PC-9 (cell line): Measurements from ENCODE around the gene ATOX1. TPM values are rescaled to one million over a fixed set of nuclear protein-coding genes. Genes with fewer than 3 reads are reported as not detected.
"Not testable (repeated sequence)": the region's sequence is repeated elsewhere in the genome, so short reads cannot be mapped to it uniquely, and the experiment has no call there.

Source experiments
- BruUV-seq: library from RNA; stranded (reverse); fragments of 400-500 nt; replicated peaks from 2 replicates; lab custom pipeline; 2021; lab: Mats Ljungman, UMichigan
- CTCF ChIA-PET: fragments of 300-600 bp; sonication (Branson Sonifier 250); formaldehyde crosslinking; loops from one replicate; lab custom pipeline; 2022; ENCODE audit warnings: antibody characterized with exemption; lab: Charles Lee
- POLR2A ChIA-PET: fragments of 300-600 bp; sonication (Branson Sonifier 250); formaldehyde crosslinking; loops from one replicate; lab custom pipeline; 2022; ENCODE audit warnings: antibody characterized with exemption; ENCODE audit not compliant: unreplicated experiment; lab: Charles Lee
- DNase-seq, 2 experiments: peaks; one replicate each; pipeline versions ENCODE4 v3.0.0 to v3.0.0-alpha.2; 2015 to 2022; ENCODE audit warnings: mixed read lengths in 1 of 2
- H2AFZ ChIP-seq: fragments of 200-600 bp; sonication (generic); 2 replicates; pipeline ENCODE4 v1.8.1; 2017; ENCODE audit warnings: antibody characterized with exemption
- H3F3A ChIP-seq: fragments of 200-600 bp; sonication (generic); 2 replicates; pipeline ENCODE4 v1.8.1; 2017; ENCODE audit warnings: antibody characterized with exemption, mild to moderate bottlenecking, low read depth; ENCODE audit not compliant: insufficient read depth
- H3K27ac ChIP-seq: fragments of 200-600 bp; sonication (generic); 2 replicates; pipeline ENCODE4 v1.6.1; 2016; ENCODE audit warnings: mixed run types
- H3K27me3 ChIP-seq: fragments of 200-600 bp; sonication (generic); 2 replicates; pipeline ENCODE4 v1.6.1; 2016; ENCODE audit warnings: low read depth, mixed run types; ENCODE audit not compliant: insufficient read depth
- H3K36me3 ChIP-seq: fragments of 200-600 bp; sonication (generic); 2 replicates; pipeline ENCODE4 v1.6.1; 2016; ENCODE audit warnings: low read depth, mixed run types
- H3K4me1 ChIP-seq: fragments of 200-600 bp; sonication (generic); replicated peaks from 2 replicates; pipeline ENCODE4 v1.6.1; 2016; ENCODE audit warnings: mixed run types; ENCODE audit not compliant: insufficient read depth
- H3K4me2 ChIP-seq: fragments of 200-600 bp; sonication (generic); 2 replicates; pipeline ENCODE4 v1.6.1; 2017; ENCODE audit warnings: mixed run types
- H3K4me3 ChIP-seq: fragments of 200-600 bp; sonication (generic); 2 replicates; pipeline ENCODE4 v1.6.1; 2016; ENCODE audit warnings: mixed run types
- H3K79me2 ChIP-seq: fragments of 200-600 bp; sonication (generic); 2 replicates; pipeline ENCODE4 v1.6.1; 2017; ENCODE audit warnings: low read depth, mixed run types
- H3K9me2 ChIP-seq: fragments of 200-600 bp; sonication (generic); 2 replicates; pipeline ENCODE4 v1.8.1; 2017; ENCODE audit warnings: mild to moderate bottlenecking; ENCODE audit not compliant: insufficient read depth
- H3K9me3 ChIP-seq: fragments of 200-600 bp; sonication (generic); 2 replicates; pipeline ENCODE4 v1.8.1; 2016; ENCODE audit warnings: low read depth; ENCODE audit not compliant: insufficient read depth
- H4K20me1 ChIP-seq: fragments of 200-600 bp; sonication (generic); 2 replicates; pipeline ENCODE4 v1.8.1; 2017; ENCODE audit not compliant: insufficient read depth
- CTCF ChIP-seq: fragments of 200-600 bp; sonication (generic); conservative IDR thresholded peaks from 2 replicates; pipeline ENCODE4 v1.6.1; 2017; ENCODE audit warnings: mixed run types, antibody characterized with exemption, mild to moderate bottlenecking, moderate library complexity
- EZH2 ChIP-seq: fragments of 200-600 bp; sonication (generic); IDR thresholded peaks from 2 replicates; pipeline ENCODE4 v1.8.0; 2017; ENCODE audit warnings: antibody characterized with exemption, low read depth
- intact Hi-C: fragments of 100-400 bp; cut with micrococcal nuclease; formaldehyde crosslinking; loops from one replicate; pipeline ENCODE4 v1.10.0; 2022; ENCODE audit not compliant: unreplicated experiment
- total RNA-seq: library from RNA; stranded (reverse); gene quantifications from 2 replicates; pipeline ENCODE4 v1.2.3, GENCODE V29; 2021

The ATOX1 gene
- total RNA-seq, 1 experiment from 2014 or later: 201 TPM

GRCh38 chr5:151730381-151730780 lies 28.1 kb downstream of the ATOX1 start:
- H4K20me1 ChIP-seq: no peaks in the 10 kb centered on the region
- CTCF ChIA-PET: no interaction called here
- intact Hi-C loops: no loop called here
- no TSS peak for BruUV-seq
- POLR2A ChIA-PET: no interaction called here
- no peaks in the 10 kb centered on the region for H3K79me2 ChIP-seq
- H3K9me3 ChIP-seq: no peaks in the 10 kb centered on the region; the same call in 1 of the 2 replicates
- DNase-seq: no peak
- no peaks in the 10 kb centered on the region for H3K9me2 ChIP-seq
- H2AFZ ChIP-seq: no peak overlapping the region
- H3F3A ChIP-seq: peaks cover 12% of the 10 kb centered on the region; the same call in 1 of the 2 replicates
- no peak overlapping the region for H3K4me2 ChIP-seq
- TF ChIP-seq EZH2: no peak
- no peak for TF ChIP-seq CTCF
- no peaks in the 10 kb centered on the region for H3K4me1 ChIP-seq
- no peaks in the 10 kb centered on the region for H3K27me3 ChIP-seq
- no peak overlapping the region for H3K27ac ChIP-seq
- H3K4me3 ChIP-seq: no peak overlapping the region
- H3K36me3 ChIP-seq: 0 out of 2 replicates have a peak, but pooled peaks cover 3% of the 10 kb centered on the region

- H2AFZ ChIP-seq, BruUV-seq, H3K27ac ChIP-seq, H3K4me1 ChIP-seq, H3K36me3 ChIP-seq, H3K27me3 ChIP-seq, H3K9me3 ChIP-seq, H3K4me3 ChIP-seq, CTCF ChIA-PET, H3K4me2 ChIP-seq, H3K79me2 ChIP-seq, intact Hi-C loops, H4K20me1 ChIP-seq, H3K9me2 ChIP-seq, POLR2A ChIA-PET: not testable (repeated sequence)
- DNase-seq: peak; percentile 39 to 47
- peaks cover 12% of the 10 kb centered on the region; the same call in 1 of the 2 replicates for H3F3A ChIP-seq
Observed at GRCh38 chr5:151729597-151729996, 28.8 kb downstream of the ATOX1 start.

- ChIA-PET CTCF (no interaction called here), POLR2A (no interaction called here)
- H3K4me1 ChIP-seq: 0 out of 2 replicates have a peak, but pooled peaks cover 3% of the 10 kb centered on the region
- peaks cover 2% of the 10 kb centered on the region; the same call in 1 of the 2 replicates for H3F3A ChIP-seq
- H3K36me3 ChIP-seq: no peaks in the 10 kb centered on the region
- H3K9me2 ChIP-seq: no peaks in the 10 kb centered on the region
- intact Hi-C loops: no loop called here
- no peak overlapping the region for H2AFZ ChIP-seq
- no peak for DNase-seq
- no peaks in the 10 kb centered on the region for H4K20me1 ChIP-seq
- no peak overlapping the region for H3K27ac ChIP-seq
- no TSS peak for BruUV-seq
- TF ChIP-seq EZH2 (no peak), CTCF (no peak)
- H3K79me2 ChIP-seq: no peaks in the 10 kb centered on the region
- no peaks in the 10 kb centered on the region for H3K27me3 ChIP-seq
- H3K9me3 ChIP-seq: no peaks in the 10 kb centered on the region; the same call in 1 of the 2 replicates
- no peak overlapping the region for H3K4me3 ChIP-seq
- no peak overlapping the region for H3K4me2 ChIP-seq
Observed at GRCh38 chr5:151724360-151724759, 34.1 kb downstream of the ATOX1 start.

- Histone ChIP-seq H3K4me3 (no peak overlapping the region), H3K36me3 (no peaks in the 10 kb centered on the region), H3K27ac (no peak overlapping the region), H3K9me2 (no peaks in the 10 kb centered on the region), H3K79me2 (no peaks in the 10 kb centered on the region), H3K9me3 (no peaks in the 10 kb centered on the region), H2AFZ (no peak overlapping the region), H4K20me1 (no peaks in the 10 kb centered on the region), H3F3A (no peaks in the 10 kb centered on the region), H3K27me3 (no peaks in the 10 kb centered on the region), H3K4me1 (0 out of 2 replicates have a peak, but pooled peaks cover 3% of the 10 kb centered on the region), H3K4me2 (no peak overlapping the region)
- ChIA-PET POLR2A (no interaction called here), CTCF (no interaction called here)
- no peak for DNase-seq
- intact Hi-C loops: no loop called here
- BruUV-seq: no TSS peak
- no peak for TF ChIP-seq EZH2
- no peak for TF ChIP-seq CTCF
Observed at GRCh38 chr5:151722546-151722945, 35.9 kb downstream of the ATOX1 start.
